Measurements from ENCODE around the gene C1QTNF2.
A peak's percentile ranks its signal among the peaks of the same experiment; 100 is the strongest.

Gene C1QTNF2

GRCh38 chr5:160369990-160370712 lies at the start of gene C1QTNF2:
Gene C1QTNF2 (minus strand): TSS chr5:160370626. CDS start chr5:160355011, 15,615 bp downstream.
- DNase-seq: peak in 1 of 2 experiments; percentile 24

- DNase-seq: no peak
These were observed 49.8 kb upstream of the C1QTNF2 start for GRCh38 chr5:160420331-160420610.

GRCh38 chr5:160419458-160420330 lies 49.3 kb upstream of the C1QTNF2 start:
- DNase-seq: no peak

GRCh38 chr5:160418561-160419457 lies 48.4 kb upstream of the C1QTNF2 start, which contains the start of gene SLU7:
Gene SLU7 (minus strand): TSS chr5:160419081. CDS start chr5:160415294, 3,787 bp downstream.
- peak; percentile 70 to 89 for DNase-seq

- DNase-seq: peak; percentile 85 to 88
These were observed 29.3 kb upstream of the C1QTNF2 start, which contains the start of gene FAM200C for GRCh38 chr5:160399402-160400353. Gene FAM200C (minus strand): TSS chr5:160400054. CDS start chr5:160395490, 4,564 bp downstream.

- DNase-seq: no peak
These were observed 28.4 kb upstream of the C1QTNF2 start for GRCh38 chr5:160398806-160399205.

GRCh38 chr5:160397492-160397891 lies 27.1 kb upstream of the C1QTNF2 start:
- DNase-seq: no peak

GRCh38 chr5:160395111-160395510 lies 24.7 kb upstream of the C1QTNF2 start:
- no peak for DNase-seq

GRCh38 chr5:160390787-160391696 lies 20.6 kb upstream of the C1QTNF2 start:
- DNase-seq: peak in 1 of 2 experiments; percentile 18

- DNase-seq: no peak
These were observed 17.0 kb upstream of the C1QTNF2 start for GRCh38 chr5:160387445-160387844.

GRCh38 chr5:160385496-160385895 lies 15.1 kb upstream of the C1QTNF2 start:
- no peak for DNase-seq

GRCh38 chr5:160384681-160385080 lies 14.3 kb upstream of the C1QTNF2 start:
- DNase-seq: no peak

- DNase-seq: peak in 1 of 2 experiments; percentile 0
These were observed 11.9 kb upstream of the C1QTNF2 start for GRCh38 chr5:160382346-160382745.

- DNase-seq: no peak
These were observed 9.6 kb upstream of the C1QTNF2 start for GRCh38 chr5:160380041-160380440.

GRCh38 chr5:160379511-160379910 lies 9.1 kb upstream of the C1QTNF2 start:
- DNase-seq: no peak

- no peak for DNase-seq
These were observed 7.9 kb upstream of the C1QTNF2 start for GRCh38 chr5:160378330-160378729.

GRCh38 chr5:160377651-160378050 lies 7.2 kb upstream of the C1QTNF2 start:
- DNase-seq: no peak

- DNase-seq: no peak
These were observed 6.0 kb upstream of the C1QTNF2 start for GRCh38 chr5:160376416-160376815.

- DNase-seq: no peak
These were observed 5.3 kb upstream of the C1QTNF2 start for GRCh38 chr5:160375701-160376100.

- DNase-seq: no peak
These were observed 4.7 kb upstream of the C1QTNF2 start for GRCh38 chr5:160375166-160375565.

- DNase-seq: no peak
These were observed 868 bp upstream of the C1QTNF2 start for GRCh38 chr5:160371294-160371693.

Measured in NCI-H526 (cell line).